GM12878 (cell line): ENCODE data around the gene ANKMY1. TPM values are rescaled to one million over a fixed set of nuclear protein-coding genes. Genes with fewer than 3 reads are reported as not detected.

Experiments
- DPF2 ChIP-seq: fragments of 450-650 bp; IDR thresholded peaks from 2 replicates; pipeline ENCODE4 v1.6.1; 2017; ENCODE audit warnings: mild to moderate bottlenecking
- IKZF2 ChIP-seq, 2 experiments: fragments of 450-650 bp; IDR thresholded peaks; 2 replicates each; pipeline ENCODE4 v1.6.1; 2017; ENCODE audit warnings: mild to moderate bottlenecking in 2 of 2, moderate library complexity in 2 of 2
- NRF1 ChIP-seq: conservative IDR thresholded peaks from 2 replicates; pipeline ENCODE4 v1.6.1; 2011; ENCODE audit warnings: mild to moderate bottlenecking, low read depth, low read length, improper control_type of control experiment
- RFX5 ChIP-seq: IDR thresholded peaks from 2 replicates; pipeline ENCODE4 v1.6.1; 2011; ENCODE audit warnings: low read depth, low read length, improper control_type of control experiment
- SPI1 ChIP-seq: IDR thresholded peaks from 2 replicates; pipeline ENCODE4 v1.6.1; 2011; ENCODE audit warnings: low read depth, mild to moderate bottlenecking, low read length, moderate library complexity, borderline replicate concordance; ENCODE audit not compliant: insufficient read depth
- WRNIP1 ChIP-seq: IDR thresholded peaks from 2 replicates; pipeline ENCODE4 v1.6.1; 2011; ENCODE audit warnings: low read depth, low read length, improper control_type of control experiment, borderline replicate concordance
- polyA plus RNA-seq, 11 experiments: library from polyadenylated mRNA; depleted of rRNA in 4 of 11; unstranded in 6 of 11; stranded (reverse) in 5 of 11; fragments of >200 nt; fragmentation: Nextera tagmentation in 4 of 11; fragmentation: Illumina TruSeq in 1 of 11; extraction: Ambion mirVana in 4 of 11; extraction: Trizol in 1 of 11; gene quantifications; 1 replicate in 1 of 11; 2 replicates in 10 of 11; pipeline versions ENCODE4 v1.2.1 to v1.2.3, GENCODE V29; 2011 to 2016; ENCODE audit warnings: inconsistent platforms in 2 of 11, missing spikeins in 2 of 11, low read depth in 1 of 11
- total RNA-seq, 4 experiments: library from RNA; depleted of rRNA in 3 of 4; stranded (reverse); fragments of >200 nt in 3 of 4; fragmentation: Illumina TruSeq in 1 of 4; extraction: Trizol in 1 of 4; gene quantifications; 2 replicates each; pipeline versions ENCODE4 v1.2.1 to v1.2.3, GENCODE V29; 2013 to 2021
- TF ChIP-seq, protein P1 (sequence below): fragments of 450-650 bp; IDR thresholded peaks from 2 replicates; pipeline ENCODE4 v1.6.1; 2017; ENCODE audit warnings: mild to moderate bottlenecking
- TF ChIP-seq, protein P2 (sequence below): fragments of 450-650 bp; IDR thresholded peaks from 2 replicates; pipeline ENCODE4 v1.6.1; 2017; ENCODE audit warnings: mild to moderate bottlenecking, low read depth, inconsistent platforms; ENCODE audit not compliant: poor library complexity, severe bottlenecking

Gene ANKMY1
- total and polyA plus RNA-seq, 10 of the 15 experiments (the other 5 are each of a cell fraction or from before 2014, with no cell fraction given), result 1.1 to 15.3 (median 11.1) TPM

DNA sequence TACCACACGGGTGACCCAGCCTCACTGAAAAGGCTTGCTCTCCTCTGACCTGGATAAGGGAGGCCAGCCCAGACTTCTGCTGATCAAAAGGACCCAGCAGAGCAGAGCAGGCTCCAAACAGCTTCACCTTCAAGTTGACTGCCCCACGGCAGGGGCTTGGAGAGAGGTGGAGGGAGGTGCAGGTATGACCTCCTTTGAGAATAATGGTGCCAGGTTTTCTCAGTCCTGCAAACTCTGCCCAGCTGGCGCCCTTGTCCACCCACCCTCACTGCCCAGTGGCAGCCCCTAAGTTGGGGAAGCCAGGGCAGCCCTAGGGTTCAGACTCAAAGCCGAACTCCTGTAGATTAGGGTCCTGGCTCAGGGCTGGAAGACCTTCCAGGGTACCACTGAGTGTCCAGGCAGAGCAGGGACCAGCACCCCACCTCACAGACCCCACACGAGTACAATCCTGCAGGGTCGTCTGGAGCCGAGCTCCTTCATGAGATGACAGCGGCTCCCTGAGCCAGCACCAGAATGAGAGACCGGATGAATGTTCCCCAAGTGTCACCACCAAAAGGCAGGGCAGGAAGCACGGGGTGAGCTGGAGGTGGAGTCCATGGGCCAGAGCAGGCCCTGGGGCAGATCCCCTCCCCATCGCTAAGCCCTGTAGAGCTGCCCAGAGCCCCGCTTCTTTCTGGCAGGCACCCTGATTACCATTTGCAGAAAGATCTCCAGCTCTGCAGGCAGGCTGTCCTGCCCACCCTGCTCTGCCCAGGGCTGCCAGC is 125.9 kb downstream of the ANKMY1 start (continued):
- TF ChIP-seq, protein P1, sequence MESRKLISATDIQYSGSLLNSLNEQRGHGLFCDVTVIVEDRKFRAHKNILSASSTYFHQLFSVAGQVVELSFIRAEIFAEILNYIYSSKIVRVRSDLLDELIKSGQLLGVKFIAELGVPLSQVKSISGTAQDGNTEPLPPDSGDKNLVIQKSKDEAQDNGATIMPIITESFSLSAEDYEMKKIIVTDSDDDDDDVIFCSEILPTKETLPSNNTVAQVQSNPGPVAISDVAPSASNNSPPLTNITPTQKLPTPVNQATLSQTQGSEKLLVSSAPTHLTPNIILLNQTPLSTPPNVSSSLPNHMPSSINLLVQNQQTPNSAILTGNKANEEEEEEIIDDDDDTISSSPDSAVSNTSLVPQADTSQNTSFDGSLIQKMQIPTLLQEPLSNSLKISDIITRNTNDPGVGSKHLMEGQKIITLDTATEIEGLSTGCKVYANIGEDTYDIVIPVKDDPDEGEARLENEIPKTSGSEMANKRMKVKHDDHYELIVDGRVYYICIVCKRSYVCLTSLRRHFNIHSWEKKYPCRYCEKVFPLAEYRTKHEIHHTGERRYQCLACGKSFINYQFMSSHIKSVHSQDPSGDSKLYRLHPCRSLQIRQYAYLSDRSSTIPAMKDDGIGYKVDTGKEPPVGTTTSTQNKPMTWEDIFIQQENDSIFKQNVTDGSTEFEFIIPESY, result no peak
- TF ChIP-seq NRF1, result no peak
- TF ChIP-seq RFX5, result no peak
- no peak for TF ChIP-seq DPF2
- TF ChIP-seq, protein P2, sequence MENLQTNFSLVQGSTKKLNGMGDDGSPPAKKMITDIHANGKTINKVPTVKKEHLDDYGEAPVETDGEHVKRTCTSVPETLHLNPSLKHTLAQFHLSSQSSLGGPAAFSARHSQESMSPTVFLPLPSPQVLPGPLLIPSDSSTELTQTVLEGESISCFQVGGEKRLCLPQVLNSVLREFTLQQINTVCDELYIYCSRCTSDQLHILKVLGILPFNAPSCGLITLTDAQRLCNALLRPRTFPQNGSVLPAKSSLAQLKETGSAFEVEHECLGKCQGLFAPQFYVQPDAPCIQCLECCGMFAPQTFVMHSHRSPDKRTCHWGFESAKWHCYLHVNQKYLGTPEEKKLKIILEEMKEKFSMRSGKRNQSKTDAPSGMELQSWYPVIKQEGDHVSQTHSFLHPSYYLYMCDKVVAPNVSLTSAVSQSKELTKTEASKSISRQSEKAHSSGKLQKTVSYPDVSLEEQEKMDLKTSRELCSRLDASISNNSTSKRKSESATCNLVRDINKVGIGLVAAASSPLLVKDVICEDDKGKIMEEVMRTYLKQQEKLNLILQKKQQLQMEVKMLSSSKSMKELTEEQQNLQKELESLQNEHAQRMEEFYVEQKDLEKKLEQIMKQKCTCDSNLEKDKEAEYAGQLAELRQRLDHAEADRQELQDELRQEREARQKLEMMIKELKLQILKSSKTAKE, result no peak
- TF ChIP-seq IKZF2 (IDR thresholded peaks at IDR 0.05), result no peak
- no peak for TF ChIP-seq SPI1
- no peak for TF ChIP-seq WRNIP1
- TF ChIP-seq, all 136 proteins: peak for 0
